ENCODE data around the gene ANO4.
A peak's percentile ranks its signal among the peaks of the same experiment; 100 is the strongest.

The ANO4 gene

GRCh38 chr12:101074940-101075680, 280.5 kb downstream of the ANO4 start:
- TF ChIP-seq CTCF (IDR thresholded peaks at IDR 0.05; ENCODE audit: low read depth, low read length, missing control alignments), result no peak
- no peak overlapping the region for H3K4me3 ChIP-seq (ENCODE audit: low read depth, low read length)
- DNase-seq (ENCODE audit: low read depth), result no peak
- in situ Hi-C loops (cut with HindIII; ENCODE audit: low sequenced_read_pairs), result no loop called here

GRCh38 chr12:101076921-101077320, 282.3 kb downstream of the ANO4 start:
- TF ChIP-seq CTCF (IDR thresholded peaks at IDR 0.05; ENCODE audit: low read depth, low read length, missing control alignments), result no peak
- DNase-seq (ENCODE audit: low read depth), result no peak
- H3K4me3 ChIP-seq (ENCODE audit: low read depth, low read length), result no peak overlapping the region
- in situ Hi-C loops (cut with HindIII; ENCODE audit: low sequenced_read_pairs), result no loop called here

GRCh38 chr12:101077791-101078528, 283.4 kb downstream of the ANO4 start:
- no peak overlapping the region for H3K4me3 ChIP-seq (ENCODE audit: low read depth, low read length)
- in situ Hi-C loops (cut with HindIII; ENCODE audit: low sequenced_read_pairs), result no loop called here
- no peak for TF ChIP-seq CTCF (IDR thresholded peaks at IDR 0.05; ENCODE audit: low read depth, low read length, missing control alignments)
- DNase-seq (ENCODE audit: low read depth), result no peak

GRCh38 chr12:101078536-101079285, 284.1 kb downstream of the ANO4 start:
- no peak for DNase-seq (ENCODE audit: low read depth)
- in situ Hi-C loops (cut with HindIII; ENCODE audit: low sequenced_read_pairs), result no loop called here
- H3K4me3 ChIP-seq (ENCODE audit: low read depth, low read length), result no peak overlapping the region
- no peak for TF ChIP-seq CTCF (IDR thresholded peaks at IDR 0.05; ENCODE audit: low read depth, low read length, missing control alignments)

GRCh38 chr12:101082706-101083105, 288.1 kb downstream of the ANO4 start:
- in situ Hi-C loops (cut with HindIII; ENCODE audit: low sequenced_read_pairs), result no loop called here
- H3K4me3 ChIP-seq (ENCODE audit: low read depth, low read length), result no peak overlapping the region
- TF ChIP-seq CTCF (IDR thresholded peaks at IDR 0.05; ENCODE audit: low read depth, low read length, missing control alignments), result no peak
- DNase-seq (ENCODE audit: low read depth), result no peak

- in situ Hi-C loops (cut with HindIII; ENCODE audit: low sequenced_read_pairs), result no loop called here
- DNase-seq (ENCODE audit: low read depth), result peak; percentile 22
- H3K4me3 ChIP-seq (ENCODE audit: low read depth, low read length), result peak overlapping the region; percentile 14
- TF ChIP-seq CTCF (IDR thresholded peaks at IDR 0.05; ENCODE audit: low read depth, low read length, missing control alignments), result no peak
Observed at GRCh38 chr12:101086490-101087135, 292.0 kb downstream of the ANO4 start.

Data from astrocyte of the cerebellum (primary cell).